GM15510 (cell line): Measurements from ENCODE around the gene TCF4.

ENCODE experiments used
- POLR2A ChIP-seq: IDR thresholded peaks from 3 replicates; pipeline ENCODE4 v1.6.1; 2011; ENCODE audit warnings: borderline replicate concordance; ENCODE audit not compliant: insufficient read length; ENCODE audit errors: extremely low read depth

TCF4 gene

GRCh38 chr18:55240978-55241377, 347.0 kb downstream of the TCF4 start:
- no peak for TF ChIP-seq POLR2A

GRCh38 chr18:55239740-55240139, 348.3 kb downstream of the TCF4 start:
- TF ChIP-seq POLR2A: no peak

- TF ChIP-seq POLR2A: no peak
These were observed 350.3 kb downstream of the TCF4 start for GRCh38 chr18:55237660-55238059.

- TF ChIP-seq POLR2A: no peak
These were observed 351.7 kb downstream of the TCF4 start for GRCh38 chr18:55236150-55236931.

GRCh38 chr18:55235094-55235461, 352.9 kb downstream of the TCF4 start:
- no peak for TF ChIP-seq POLR2A

GRCh38 chr18:55234366-55235093, 353.5 kb downstream of the TCF4 start:
- no peak for TF ChIP-seq POLR2A

GRCh38 chr18:55233857-55234256, 354.1 kb downstream of the TCF4 start:
- no peak for TF ChIP-seq POLR2A

- no peak for TF ChIP-seq POLR2A
These were observed 355.5 kb downstream of the TCF4 start for GRCh38 chr18:55232506-55232905.

- TF ChIP-seq POLR2A: no peak
These were observed 358.3 kb downstream of the TCF4 start for GRCh38 chr18:55229682-55230081.

- TF ChIP-seq POLR2A: no peak
These were observed 359.3 kb downstream of the TCF4 start for GRCh38 chr18:55228707-55229106.

GRCh38 chr18:55228191-55228590, 359.8 kb downstream of the TCF4 start:
- TF ChIP-seq POLR2A: no peak

GRCh38 chr18:55227771-55228170, 360.2 kb downstream of the TCF4 start:
- TF ChIP-seq POLR2A: no peak

GRCh38 chr18:55226044-55226443, 361.9 kb downstream of the TCF4 start:
- TF ChIP-seq POLR2A: no peak

GRCh38 chr18:55224086-55224625, 363.8 kb downstream of the TCF4 start:
- TF ChIP-seq POLR2A: no peak

GRCh38 chr18:55221622-55222021, 366.4 kb downstream of the TCF4 start:
- TF ChIP-seq POLR2A: no peak

GRCh38 chr18:55220523-55220922, 367.5 kb downstream of the TCF4 start:
- TF ChIP-seq POLR2A: no peak
